Measurements from ENCODE around the gene SCYL1.
A peak's percentile ranks its signal among the peaks of the same experiment; 100 is the strongest.

Gene SCYL1

DNA sequence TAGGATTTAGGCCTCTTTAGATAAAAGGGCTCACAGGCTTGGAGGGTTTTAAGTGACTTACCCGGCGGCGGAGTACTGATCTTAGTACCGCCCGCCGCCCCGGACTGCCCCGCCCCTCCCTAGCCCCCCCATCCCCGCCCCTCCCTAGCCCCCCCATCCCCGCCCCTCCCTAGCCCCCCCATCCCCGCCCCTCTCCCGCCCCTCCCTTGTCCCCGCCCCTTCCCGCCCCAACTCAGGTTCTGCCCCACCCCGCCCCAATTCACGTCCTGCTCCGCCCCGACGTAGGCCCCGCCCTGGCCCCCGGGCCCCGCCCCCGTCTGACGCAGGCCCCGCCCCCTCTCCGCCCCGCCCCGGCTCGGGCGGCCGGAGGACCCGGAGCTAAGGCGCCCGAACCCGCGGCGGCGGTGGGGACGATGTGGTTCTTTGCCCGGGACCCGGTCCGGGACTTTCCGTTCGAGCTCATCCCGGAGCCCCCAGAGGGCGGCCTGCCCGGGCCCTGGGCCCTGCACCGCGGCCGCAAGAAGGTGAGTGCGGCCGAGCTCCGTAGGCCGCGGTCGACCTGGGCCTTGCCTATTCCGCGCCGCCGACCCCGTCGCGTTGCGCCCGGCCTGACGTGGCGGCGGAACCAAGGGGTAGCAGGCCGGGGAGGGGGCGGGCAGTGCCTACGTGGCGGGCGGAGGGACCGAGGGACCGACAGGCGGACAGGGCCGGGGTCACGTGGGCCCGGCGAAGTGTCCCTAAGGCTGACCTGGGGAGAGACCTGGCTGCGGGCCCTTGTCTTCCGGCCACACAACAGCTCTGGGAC lies at the start of gene SCYL1:
TSS of gene SCYL1 (plus strand) at position 343 of the 805 bp plus-strand sequence. CDS start at position 414, 71 bp downstream.
- FAIRE-seq = no peak

DNA sequence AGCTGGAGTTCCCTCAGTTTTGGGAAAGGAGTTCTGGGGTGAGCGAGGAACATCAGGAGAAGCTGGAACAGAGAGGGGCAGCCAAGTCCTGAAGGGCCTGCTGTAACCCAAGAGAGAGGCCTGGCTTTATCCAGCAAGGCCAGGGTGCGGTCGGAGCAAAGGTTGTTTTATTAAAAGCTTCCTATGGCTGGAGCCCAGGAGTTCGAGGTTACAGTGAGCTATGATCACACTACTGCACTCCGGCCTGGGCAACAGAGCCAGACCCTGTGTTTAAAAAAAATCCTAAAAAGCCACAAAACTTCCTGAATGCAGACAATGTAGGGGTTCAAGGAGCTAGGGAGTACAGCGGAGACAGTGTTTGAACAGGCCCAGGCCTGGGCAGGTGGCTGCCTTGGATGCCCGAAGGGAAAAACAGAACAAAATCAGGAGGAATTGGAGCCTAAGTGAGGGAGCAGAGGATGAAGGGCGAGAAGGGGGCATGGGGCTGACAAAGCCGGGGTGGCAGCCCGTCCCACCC lies 48.2 kb upstream of the SCYL1 start:
- no peak for FAIRE-seq

DNA sequence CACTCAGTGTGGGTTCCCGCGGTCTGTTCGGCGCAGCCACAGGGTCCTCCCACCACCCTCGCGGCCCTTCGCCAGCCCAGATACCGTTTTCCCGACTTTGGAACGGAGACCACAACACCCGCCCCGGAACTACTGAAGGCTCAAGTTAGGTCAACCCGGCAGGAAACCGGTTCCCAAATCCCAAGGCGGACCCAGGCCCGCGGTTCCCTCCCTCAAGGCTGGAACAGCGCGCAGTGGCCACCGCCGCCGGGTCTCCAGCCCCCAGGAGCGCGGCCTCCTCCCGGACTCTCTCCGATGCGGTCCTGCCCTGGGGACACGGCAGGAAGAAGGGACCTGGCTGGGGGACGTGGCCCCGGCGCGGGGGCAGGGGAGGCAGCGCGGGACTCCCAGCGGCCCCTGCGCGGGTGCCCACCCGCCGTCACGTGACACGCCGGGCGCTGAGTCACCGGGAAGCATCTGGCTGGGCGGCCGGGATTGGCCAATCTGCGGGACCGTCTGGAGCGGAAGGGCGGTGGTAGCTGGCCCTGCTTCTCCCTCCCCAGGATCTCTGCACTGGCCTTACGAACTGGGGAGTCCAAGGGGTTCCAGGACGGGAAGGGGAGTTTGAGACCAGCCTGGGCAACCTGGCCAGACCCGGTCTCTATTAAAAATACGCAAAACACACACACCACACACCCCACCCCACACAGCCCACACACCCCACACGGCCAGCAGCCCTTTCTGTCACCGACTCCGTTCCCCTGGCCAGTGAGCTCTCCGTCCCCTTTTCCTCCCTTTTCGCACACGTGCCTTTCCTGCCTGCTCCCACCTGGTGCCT lies 47.5 kb upstream of the SCYL1 start:
- FAIRE-seq = no peak

DNA sequence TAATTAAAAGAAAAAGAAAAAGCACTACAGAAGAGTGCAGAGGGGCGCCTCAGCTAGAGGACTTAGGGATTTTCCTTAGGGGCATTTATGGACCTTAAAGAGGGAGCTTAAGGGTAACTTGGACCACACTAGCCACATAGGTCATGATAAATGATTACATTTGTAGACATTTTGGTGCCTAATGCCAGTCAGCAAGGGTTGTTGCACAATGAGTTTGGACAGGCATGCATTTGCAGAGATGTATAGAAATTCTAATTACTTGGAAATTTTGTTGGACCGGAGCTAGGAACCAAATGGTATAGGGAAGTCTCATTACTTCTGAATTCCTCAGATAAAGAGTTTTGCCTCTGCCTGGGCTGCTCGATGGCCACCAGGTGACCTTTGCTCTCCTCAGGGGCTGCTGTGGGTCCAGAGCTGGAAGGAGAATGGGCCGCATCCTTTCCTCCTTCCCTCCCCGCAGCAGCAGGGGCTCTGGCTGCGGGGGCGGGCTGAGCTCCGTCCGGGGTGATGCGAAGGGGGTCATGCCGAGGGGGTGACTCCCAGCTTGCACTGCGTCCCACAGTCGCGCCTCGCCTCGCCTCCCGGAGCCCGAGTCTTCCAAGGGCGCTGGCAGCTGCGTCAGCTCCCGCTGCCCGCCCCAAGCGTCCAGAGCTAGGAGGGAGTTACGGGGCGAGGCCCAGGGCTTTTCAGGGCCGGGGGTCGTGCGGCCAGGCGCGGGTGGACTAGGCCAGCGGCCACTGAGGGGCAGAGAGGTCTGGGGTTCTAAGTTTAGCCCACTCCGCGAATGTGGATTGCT lies 46.3 kb upstream of the SCYL1 start:
- FAIRE-seq = no peak

DNA sequence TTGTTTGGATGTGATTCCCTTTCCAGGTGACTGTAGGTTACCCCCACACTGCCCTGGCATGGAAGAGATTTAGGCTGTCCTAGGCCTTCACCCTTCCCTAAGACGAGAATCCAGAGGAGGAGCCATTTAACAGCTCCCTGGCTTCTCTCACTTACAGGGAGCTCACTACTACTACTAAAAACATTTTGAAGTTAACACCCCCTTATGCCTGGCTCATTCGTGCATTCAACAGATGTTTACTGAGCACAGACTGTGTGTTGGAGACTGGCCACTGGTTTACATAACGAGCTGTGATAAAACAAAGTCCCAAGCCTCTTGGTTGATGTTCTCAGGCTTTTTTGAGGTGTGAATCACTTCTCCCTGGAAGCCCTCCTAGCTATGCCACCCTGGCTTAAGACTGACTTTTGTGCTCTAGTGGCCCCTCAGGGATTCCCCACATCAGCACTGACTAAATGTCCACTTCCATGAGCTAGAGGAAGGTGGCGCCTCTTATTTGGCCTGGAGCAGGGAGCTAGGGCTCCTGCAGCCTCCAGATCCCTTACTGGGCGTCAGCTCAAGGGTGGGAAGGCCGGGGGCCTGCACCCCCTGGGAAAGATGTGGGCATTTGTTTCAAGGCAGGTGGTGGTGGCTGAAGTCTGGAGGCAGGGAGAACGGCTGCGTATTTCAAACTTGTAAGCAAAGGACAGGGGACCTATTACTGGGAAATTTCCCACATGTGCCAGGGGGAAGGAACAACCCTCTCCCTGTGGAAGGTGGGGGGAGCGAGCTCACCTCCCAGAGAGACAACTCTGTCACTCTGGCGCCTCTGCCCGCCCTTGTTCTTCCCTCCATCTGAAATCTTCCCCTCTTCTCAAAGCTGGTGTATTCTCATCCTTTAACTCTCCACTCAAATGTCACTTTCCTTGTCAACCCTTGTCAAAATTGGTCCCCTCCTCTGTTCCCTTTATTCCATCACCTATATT lies 45.4 kb upstream of the SCYL1 start:
- no peak for FAIRE-seq

DNA sequence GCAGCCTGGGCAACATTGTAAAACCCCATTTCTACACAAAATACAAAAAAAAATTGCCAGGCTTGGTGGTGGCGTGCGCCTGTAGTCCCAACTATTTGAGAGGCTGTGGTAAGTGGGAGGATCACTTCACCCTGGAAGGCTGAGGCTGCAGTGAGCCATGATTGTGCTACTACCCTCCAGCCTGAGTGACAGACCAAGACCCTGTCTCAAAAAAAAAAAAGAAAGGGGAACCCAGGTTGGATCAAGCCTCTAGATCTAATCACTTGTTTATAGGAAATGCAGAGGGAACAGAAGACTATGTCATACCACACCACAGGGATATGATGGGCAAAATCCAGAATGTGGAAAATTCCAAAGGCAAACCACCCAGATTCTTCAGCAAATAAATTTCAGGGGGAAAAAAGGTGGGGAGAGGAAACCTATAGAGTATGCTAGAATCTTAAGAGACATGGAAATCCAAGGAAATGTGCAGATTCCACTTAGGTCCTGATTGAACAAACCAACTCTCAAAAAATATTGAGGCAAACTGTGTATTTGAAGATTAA lies 42.5 kb upstream of the SCYL1 start:
- FAIRE-seq = no peak

DNA sequence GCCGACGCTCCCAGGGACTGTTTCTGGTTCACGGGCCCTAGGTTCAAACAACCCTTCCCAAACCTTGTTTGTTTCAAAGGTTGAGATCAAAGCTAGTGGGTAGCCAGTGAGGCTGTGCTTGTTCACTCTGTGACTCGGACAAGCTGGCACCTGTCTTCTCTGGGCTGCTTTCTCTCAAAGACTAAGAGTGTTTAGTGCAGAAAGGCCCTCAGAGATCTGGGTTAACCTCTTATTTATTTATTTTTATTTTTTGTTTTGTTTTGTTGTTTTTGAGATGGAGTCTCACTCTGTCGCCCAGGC lies 39.0 kb upstream of the SCYL1 start:
- FAIRE-seq = no peak

DNA sequence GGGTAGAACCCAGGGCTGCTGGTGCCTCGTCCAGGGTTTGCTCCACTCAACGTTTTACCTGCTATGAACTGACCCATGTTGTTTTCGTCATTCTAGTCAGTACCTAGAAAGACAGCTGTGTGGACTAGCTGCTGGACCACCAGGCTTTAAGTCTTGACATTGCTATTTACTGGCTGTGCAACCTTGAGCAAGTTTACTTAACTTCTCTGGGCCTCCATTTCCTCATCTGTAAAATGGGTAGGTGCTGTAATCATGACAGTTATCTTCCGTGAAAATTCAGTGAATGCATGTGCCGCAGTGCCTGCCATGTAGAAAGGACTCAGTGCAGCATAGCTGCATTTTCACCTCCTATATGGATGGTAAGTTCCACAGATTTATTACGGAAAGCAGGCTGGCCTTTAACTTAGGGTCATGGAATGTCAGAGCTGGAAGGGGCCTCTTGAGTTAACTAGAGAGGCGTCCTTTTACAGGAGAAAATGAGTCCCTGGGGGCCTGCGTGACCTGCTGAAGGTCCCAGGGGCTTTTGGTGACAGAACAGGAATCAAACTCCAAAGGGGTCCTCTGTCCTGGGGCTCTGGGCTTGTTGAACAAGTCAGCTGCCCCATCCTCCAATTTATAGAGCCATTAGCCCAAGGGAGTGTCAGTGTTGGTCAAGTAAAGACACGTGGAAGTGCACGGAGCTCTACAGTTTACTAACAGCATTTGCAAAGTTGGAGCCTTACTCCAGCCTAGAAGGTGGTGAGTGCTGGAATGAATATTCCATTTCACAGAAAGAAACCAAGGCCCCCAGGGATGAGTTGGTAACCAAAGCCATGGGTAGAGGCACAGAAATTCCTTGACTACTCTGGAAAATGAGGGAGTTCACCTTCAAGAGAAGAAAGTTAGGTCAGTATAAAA lies 38.1 kb upstream of the SCYL1 start:
- FAIRE-seq = no peak

DNA sequence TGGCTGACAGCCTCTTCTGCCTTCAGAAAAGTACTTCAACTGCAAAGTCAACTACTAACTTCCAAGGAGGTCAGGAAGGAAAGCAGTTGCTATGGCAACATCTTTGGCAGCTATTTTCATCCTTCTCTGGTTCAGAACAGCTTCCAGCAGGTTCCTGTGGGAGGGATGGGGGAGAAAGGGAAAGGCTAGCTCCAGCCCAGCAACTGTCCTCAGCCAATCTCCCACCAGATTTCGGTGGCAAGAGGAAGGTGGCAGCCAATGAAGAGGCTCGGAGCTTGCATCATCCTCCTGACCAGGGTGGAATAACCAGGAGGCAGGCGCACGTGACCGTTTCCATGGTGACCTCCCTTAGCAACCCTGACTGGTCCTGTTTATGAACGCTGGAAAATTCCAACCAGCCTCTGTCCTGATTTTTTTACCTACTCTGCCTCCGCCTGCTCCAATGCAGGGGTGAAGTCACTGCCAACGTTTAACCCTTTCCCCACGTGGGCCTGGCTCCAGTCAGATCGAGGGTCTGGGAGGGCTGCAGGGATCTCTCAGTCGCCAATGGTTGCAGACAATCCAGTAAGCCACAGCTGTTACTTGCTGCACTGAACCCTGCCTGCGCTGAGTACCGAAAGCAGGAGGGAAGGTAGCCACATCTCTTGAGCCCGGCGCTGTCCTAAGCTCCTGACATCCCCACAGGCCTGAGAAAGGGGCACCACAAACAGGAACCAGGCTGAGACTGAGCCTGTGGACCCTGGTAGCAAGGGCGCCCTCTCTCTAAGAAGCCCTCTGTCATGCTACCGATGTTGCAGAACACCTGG lies 37.2 kb upstream of the SCYL1 start:
- peak; percentile 93 for FAIRE-seq

DNA sequence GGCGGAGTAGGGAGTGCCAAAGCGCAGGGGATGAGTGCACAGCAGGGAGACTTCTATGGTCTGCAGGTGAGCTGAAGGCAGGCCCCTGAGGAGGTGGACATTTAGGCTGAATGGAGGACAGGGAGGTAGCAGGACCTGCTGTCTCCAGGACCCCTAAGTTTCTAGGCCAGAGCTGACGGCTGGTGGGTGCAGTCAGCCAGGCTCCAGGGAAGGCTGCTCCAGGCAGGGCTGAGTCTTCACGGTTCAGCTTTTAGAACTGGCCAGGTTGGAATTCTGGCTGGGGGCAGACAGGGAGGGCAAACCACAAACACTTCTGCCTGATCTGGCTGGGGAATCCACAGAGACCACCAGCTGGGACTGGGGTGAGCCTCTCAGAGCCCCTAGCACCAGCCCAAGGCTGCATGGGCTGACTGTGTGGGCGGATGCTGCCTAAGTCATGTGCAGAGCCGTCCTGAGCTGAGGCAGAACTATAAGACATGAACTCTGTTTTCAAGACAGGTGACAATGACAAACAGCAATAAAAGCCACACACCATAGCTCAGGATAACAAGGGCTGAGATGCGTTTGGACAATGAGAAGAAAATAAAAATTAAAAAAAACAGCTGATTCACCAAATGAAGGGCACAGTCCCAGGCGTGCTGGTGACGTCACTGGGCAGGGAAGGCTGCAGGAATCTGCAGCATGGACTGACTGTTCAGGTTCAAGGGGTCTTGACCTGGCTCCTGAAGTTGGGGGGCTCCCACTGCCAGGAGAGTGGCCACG lies 36.4 kb upstream of the SCYL1 start:
- FAIRE-seq = no peak

DNA sequence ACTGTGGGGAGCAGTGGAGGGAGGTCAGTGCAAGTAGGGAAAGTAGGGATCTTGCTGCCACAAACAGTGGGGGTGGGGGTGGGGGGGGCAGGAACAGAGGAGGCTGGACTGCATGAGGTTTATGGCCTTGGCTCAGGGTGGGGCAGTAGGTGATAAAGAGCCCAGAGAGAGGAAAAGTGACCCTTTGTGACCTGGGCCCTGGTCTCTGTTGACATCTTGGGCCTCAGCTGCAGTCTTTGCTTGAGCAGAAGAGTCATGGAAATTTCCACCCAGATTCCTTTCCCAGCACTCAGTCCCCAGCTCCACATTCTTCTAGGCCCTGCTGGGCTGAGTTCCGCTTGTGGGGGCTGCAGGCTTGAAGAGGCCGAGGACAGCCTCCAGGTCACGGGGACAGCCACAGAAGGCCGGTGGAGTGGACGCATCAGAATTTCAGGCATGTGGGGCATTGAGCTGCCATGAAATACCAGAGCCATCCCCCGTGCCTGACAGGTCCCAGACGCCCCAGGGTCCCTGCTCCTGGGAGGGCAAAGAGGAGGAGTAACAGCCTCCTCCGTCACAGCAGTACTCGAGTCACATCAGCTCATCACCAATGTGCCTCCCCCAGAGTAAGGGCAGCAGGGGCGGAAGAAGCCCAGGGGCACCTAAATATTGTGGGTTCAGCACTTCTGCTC lies 35.7 kb upstream of the SCYL1 start:
- no peak for FAIRE-seq

DNA sequence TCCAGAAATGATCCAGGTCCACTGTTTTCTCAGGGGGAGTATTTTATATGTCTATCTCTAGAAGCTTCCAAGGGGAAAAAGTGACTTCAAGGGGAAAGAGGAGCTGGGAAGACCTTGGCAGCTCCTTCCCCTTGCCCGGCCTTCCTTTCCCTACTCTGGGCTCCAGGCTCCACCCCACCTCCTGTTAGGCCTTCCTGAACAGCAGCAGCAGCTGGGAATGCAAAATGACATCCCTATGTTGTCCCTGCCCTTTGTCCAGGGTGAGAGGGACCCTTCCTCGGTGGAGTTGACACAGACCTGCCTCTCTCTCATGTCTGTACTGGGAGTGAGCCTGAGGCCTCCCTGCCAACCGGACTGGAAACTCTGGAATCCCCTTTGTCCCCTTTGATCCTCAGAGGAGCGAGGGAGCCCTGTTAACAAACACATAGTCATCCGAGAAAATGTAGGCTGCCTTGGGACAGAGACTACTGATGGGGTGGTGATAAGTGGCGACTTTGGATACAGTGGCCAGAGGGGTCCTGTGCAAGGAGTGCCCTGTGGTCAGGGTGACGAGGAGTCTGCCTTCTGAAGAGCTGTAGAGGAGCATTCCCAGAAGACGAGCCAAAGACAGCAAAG lies 35.1 kb upstream of the SCYL1 start:
- FAIRE-seq = no peak

DNA sequence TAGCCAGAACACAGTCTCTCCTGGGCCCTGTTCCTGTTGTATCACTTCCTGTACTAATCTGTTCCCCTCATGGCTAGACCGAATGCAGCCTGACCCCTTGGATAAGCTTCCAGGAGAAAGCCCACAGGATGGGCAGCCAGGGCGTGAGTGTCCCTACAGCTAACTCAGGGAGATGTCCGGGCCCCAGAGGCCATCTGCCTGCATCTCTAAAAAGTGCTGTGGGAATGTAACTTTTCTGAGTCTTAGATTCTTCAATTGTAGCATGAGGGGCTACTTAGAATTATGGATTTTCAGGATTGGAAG lies 33.8 kb upstream of the SCYL1 start:
- no peak for FAIRE-seq

DNA sequence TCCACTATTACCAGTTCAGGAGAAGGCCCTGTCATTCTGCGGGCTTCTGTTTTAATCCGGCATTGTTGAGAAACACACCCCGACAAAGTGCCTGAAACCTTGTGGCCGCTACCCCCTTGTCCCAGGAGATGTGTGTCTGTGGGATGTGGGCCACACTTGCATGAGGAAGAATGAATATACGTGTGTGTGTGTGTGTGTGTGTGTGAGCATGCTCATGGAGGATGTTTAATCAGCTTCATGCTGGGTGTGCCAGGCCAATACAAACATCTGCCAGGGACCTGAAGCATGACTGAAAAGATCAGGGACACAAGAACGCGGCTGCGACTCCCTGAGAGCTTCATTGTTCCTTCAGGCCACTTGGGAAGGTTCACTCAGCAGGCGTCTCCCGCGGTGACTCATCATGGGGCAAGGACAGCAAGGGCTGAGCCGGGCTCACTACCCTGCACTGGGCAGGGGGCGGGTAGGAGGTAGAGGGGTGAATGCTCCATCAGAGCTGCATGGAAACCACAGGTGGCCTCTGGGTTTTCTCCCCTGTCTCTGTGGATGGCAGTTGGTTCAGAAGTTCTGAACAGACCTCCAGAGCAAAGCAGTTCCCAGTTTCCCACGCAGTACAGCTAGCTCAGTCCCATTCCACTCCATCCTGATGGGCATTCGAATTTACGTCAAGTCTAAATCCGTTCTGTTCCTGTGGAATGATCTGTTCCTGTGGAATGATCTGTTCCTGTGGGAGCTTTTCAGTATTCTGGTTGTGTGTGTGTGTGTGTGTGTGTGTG lies 33.1 kb upstream of the SCYL1 start:
- FAIRE-seq = no peak

DNA sequence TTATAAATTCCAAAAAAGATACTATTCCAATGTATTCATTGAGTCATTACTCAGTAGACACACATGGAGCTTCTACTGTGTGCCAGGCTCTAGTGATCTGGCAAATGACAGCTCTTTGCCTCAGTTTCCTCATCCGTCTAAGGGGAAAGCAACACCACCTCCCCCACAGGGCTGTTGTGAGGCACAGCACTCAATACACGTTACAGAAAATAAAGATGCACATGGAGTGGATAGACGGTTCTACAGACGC lies 32.6 kb upstream of the SCYL1 start:
- no peak for FAIRE-seq

DNA sequence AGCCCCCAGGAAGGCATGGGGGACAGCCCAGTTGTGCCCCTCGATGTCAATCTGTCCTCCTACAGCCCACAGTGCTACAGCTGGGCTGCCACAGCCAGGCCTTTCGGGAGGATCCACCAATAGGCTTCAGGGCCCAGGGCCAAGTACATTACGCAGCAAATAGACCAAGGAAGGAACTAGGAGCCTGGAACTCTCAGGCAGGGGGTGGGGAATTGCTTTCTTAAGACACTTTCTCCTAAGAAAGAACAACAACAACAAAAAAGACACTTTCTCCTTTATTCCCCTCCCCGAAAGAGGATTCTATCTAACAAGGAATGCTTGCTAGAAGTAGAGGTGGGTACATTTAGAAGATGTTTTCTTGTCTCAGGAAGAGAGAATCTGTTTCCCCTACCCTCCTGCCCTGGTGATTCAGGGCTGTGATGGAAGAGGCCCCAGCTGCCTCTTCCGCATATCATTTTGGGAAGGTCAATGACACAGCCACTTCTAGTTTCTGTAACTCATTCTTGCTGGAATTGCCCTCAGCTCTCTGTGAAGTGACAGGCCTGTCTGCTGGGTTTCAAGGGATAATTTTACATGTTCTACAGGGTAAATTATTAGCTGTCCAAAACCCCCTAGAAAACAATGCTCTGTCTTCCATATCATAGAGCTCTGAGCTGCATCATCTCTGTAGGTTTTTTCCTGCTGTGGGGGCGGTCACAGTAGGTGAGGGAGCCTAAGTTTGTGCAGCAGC lies 32.1 kb upstream of the SCYL1 start:
- FAIRE-seq = no peak
